TTC549 (cell line): ENCODE results near the gene ATP9A.
A peak's percentile ranks its signal among the peaks of the same experiment; 100 is the strongest.
"Not testable (repeated sequence)": the region's sequence is repeated elsewhere in the genome, so short reads cannot be mapped to it uniquely, and the experiment has no call there.

ENCODE experiments used
- FAIRE-seq: peaks from 2 replicates; lab custom pipeline; 2012; peaks lifted over from hg19 to GRCh38; lab: Jason Lieb, UNC

Gene ATP9A

GRCh38 chr20:51723026-51723425, 45.2 kb downstream of the ATP9A start:
- not testable (repeated sequence) for FAIRE-seq

GRCh38 chr20:51722246-51722645, 45.9 kb downstream of the ATP9A start:
- not testable (repeated sequence) for FAIRE-seq

- no peak for FAIRE-seq
Measured at GRCh38 chr20:51720854-51721253, 47.3 kb downstream of the ATP9A start.

- no peak for FAIRE-seq
Measured at GRCh38 chr20:51720384-51720783, 47.8 kb downstream of the ATP9A start.

- no peak for FAIRE-seq
Measured at GRCh38 chr20:51715856-51716185, 52.4 kb downstream of the ATP9A start.

GRCh38 chr20:51715163-51715855, 52.9 kb downstream of the ATP9A start:
- no peak for FAIRE-seq

GRCh38 chr20:51713213-51713598, 55.0 kb downstream of the ATP9A start:
- no peak for FAIRE-seq

GRCh38 chr20:51712501-51713212, 55.5 kb downstream of the ATP9A start:
- FAIRE-seq: no peak

- no peak for FAIRE-seq
Measured at GRCh38 chr20:51711426-51711825, 56.8 kb downstream of the ATP9A start.

GRCh38 chr20:51710361-51710894, 57.8 kb downstream of the ATP9A start:
- no peak for FAIRE-seq

- FAIRE-seq: no peak
Measured at GRCh38 chr20:51705400-51705799, 62.8 kb downstream of the ATP9A start.

GRCh38 chr20:51703400-51704287, 64.5 kb downstream of the ATP9A start:
- peak; percentile 56 for FAIRE-seq

- FAIRE-seq: no peak
Measured at GRCh38 chr20:51702556-51702955, 65.6 kb downstream of the ATP9A start.

GRCh38 chr20:51700809-51701285, 67.3 kb downstream of the ATP9A start:
- FAIRE-seq: peak; percentile 53

- no peak for FAIRE-seq
Measured at GRCh38 chr20:51698252-51698651, 69.9 kb downstream of the ATP9A start.

GRCh38 chr20:51697096-51697826, 70.9 kb downstream of the ATP9A start:
- no peak for FAIRE-seq

GRCh38 chr20:51696304-51697071, 71.7 kb downstream of the ATP9A start:
- FAIRE-seq: no peak

- no peak for FAIRE-seq
Measured at GRCh38 chr20:51695574-51696303, 72.5 kb downstream of the ATP9A start.

- no peak for FAIRE-seq
Measured at GRCh38 chr20:51692806-51693400, 75.3 kb downstream of the ATP9A start.

- FAIRE-seq: no peak
Measured at GRCh38 chr20:51691703-51692102, 76.5 kb downstream of the ATP9A start.
